ENCODE measurements around the gene C1QC.

GRCh38 chr1:22619798-22620197, 23.6 kb upstream of the C1QC start:
- TF ChIP-seq EZH2 (IDR thresholded peaks at IDR 0.05) (peak; percentile 58), POLR2AphosphoS5 (IDR thresholded peaks at IDR 0.05; ENCODE audit: borderline replicate concordance, low read depth, low read length) (no peak), FOXP2 (optimal IDR thresholded peaks at IDR 0.05; ENCODE audit: control extremely low read depth, extremely low read length, insufficient read depth) (no peak)

Measured in SK-N-MC (cell line).